Thymus (tissue), 11 donors: ENCODE measurements around the gene HNRNPU. TPM values are rescaled to one million over a fixed set of nuclear protein-coding genes. Genes with fewer than 3 reads are reported as not detected.

Experiments
- DNase-seq, 9 donors: peaks; one replicate each; pipeline ENCODE4 v3.0.0-alpha.2; 2013; ENCODE audit warnings: low spot score in 9 of 9, low read depth in 6 of 9, missing footprints in 1 of 9
- H3K27ac ChIP-seq, 2 donors: one replicate each; pipeline ENCODE4 v1.5.1; 2013; ENCODE audit warnings: control low read depth in 1 of 2, low read depth in 1 of 2, low read length in 1 of 2, mild to moderate bottlenecking in 1 of 2, moderate library complexity in 1 of 2
- H3K27me3 ChIP-seq, 2 donors: one replicate each; pipeline ENCODE4 v1.5.1; 2013; ENCODE audit warnings: low read length in 1 of 2; ENCODE audit not compliant: control insufficient read depth in 2 of 2, insufficient read depth in 1 of 2
- H3K36me3 ChIP-seq, 2 donors: one replicate each; pipeline ENCODE4 v1.5.1; 2013; ENCODE audit warnings: low read length in 1 of 2, mild to moderate bottlenecking in 1 of 2, moderate library complexity in 1 of 2; ENCODE audit not compliant: control insufficient read depth in 2 of 2, insufficient read depth in 2 of 2
- H3K4me1 ChIP-seq, 2 donors: one replicate each; pipeline ENCODE4 v1.5.1; 2013; ENCODE audit warnings: low read length in 2 of 2; ENCODE audit not compliant: control insufficient read depth in 2 of 2, insufficient read depth in 2 of 2
- H3K4me3 ChIP-seq, 2 donors: one replicate each; pipeline ENCODE4 v1.5.1; 2013; ENCODE audit warnings: low read length in 2 of 2, control low read depth in 1 of 2, mild to moderate bottlenecking in 1 of 2
- H3K9me3 ChIP-seq, 2 donors: one replicate each; pipeline ENCODE4 v1.5.1; 2013; ENCODE audit warnings: low read length in 1 of 2, mild to moderate bottlenecking in 1 of 2; ENCODE audit not compliant: control insufficient read depth in 2 of 2, insufficient read depth in 1 of 2
- WGBS: extraction: QIAGEN DNeasy Blood & Tissue Kit; methylation state at CpG from one replicate; pipeline ENCODE4 v1.1.7; 2013; 5-methylcytosine and 5-hydroxymethylcytosine counted together
- polyA plus RNA-seq: library from polyadenylated mRNA; stranded (reverse); fragments of 200-250 nt; gene quantifications from one replicate; pipeline ENCODE4 v1.2.3, GENCODE V29; 2013
- total RNA-seq: library from RNA; stranded (reverse); fragments of 120-200 nt; gene quantifications from one replicate; pipeline ENCODE4 v1.2.4, GENCODE V29; 2013
- donor health status: healthy.

HNRNPU gene
- total and polyA plus RNA-seq, 2 donors = 259 to 307 TPM

DNA sequence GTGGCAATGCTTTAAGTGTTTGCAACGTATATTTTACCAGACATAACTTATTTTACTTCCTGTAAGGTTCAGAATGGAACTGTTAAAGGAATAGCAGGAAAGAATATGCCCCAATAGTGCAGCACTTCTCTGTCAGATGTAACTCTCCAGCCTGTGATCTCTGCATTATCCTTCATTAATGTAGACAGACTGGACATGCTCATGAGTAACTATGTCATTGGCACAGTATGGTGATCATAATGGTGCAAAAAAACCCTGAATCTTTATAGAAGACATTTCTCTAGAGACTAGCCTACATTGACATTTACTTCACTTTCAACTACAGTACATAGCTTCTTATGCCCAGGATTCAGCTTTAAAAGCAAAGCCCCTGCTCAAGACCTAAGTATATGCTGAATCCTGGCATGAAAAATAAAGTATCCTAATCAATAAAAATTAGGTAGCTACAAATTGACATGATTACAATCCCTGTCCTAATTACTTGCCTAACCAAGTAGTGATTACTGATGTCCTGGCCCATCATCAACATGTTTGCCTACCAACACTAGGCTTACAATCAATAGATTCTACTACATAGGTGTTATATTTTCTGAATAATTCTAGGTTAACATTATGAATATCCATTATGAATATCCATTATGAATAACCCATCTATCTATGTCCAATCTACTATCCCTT lies 15.0 kb downstream of the HNRNPU start:
- H3K36me3 ChIP-seq = peaks cover 11 to 97% of the 10 kb centered on the region in 2 donors
- no peak overlapping the region for H3K27ac ChIP-seq
- H3K4me1 ChIP-seq = peaks cover 0 to under 1% of the 10 kb centered on the region in 2 donors
- WGBS = 86% methylated on average over 1 of the region's 1 CpG
- no peak for DNase-seq
- H3K4me3 ChIP-seq = no peak overlapping the region
- no peaks in the 10 kb centered on the region for H3K27me3 ChIP-seq
- no peaks in the 10 kb centered on the region for H3K9me3 ChIP-seq

DNA sequence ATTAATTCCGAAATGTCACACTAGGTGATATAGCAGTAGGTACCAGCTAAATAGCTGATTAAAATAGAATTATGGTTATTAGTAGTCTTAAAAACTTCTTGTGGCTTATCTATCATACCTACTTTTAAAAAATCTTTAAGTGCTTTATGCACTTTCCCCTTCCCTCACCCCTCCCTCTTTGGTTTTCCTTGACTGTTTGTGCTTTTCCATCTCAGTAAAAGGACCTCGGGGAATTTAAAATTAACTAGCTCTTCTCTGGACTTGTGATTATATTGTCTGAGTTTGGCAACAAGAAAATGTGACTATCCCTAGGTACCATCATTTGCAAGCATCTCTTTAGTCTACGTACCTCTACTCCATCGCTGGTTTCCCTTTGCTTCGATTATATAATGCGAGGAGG lies 17.7 kb downstream of the HNRNPU start:
- WGBS = 99% methylated on average over 6 of the region's 6 CpGs
- no peak for DNase-seq
- Histone ChIP-seq H3K27ac (no peak overlapping the region), H3K36me3 (peaks cover 13 to 92% of the 10 kb centered on the region in 2 donors), H3K27me3 (no peaks in the 10 kb centered on the region), H3K4me1 (peaks cover 0 to 5% of the 10 kb centered on the region in 2 donors), H3K9me3 (no peaks in the 10 kb centered on the region), H3K4me3 (no peak overlapping the region)

DNA sequence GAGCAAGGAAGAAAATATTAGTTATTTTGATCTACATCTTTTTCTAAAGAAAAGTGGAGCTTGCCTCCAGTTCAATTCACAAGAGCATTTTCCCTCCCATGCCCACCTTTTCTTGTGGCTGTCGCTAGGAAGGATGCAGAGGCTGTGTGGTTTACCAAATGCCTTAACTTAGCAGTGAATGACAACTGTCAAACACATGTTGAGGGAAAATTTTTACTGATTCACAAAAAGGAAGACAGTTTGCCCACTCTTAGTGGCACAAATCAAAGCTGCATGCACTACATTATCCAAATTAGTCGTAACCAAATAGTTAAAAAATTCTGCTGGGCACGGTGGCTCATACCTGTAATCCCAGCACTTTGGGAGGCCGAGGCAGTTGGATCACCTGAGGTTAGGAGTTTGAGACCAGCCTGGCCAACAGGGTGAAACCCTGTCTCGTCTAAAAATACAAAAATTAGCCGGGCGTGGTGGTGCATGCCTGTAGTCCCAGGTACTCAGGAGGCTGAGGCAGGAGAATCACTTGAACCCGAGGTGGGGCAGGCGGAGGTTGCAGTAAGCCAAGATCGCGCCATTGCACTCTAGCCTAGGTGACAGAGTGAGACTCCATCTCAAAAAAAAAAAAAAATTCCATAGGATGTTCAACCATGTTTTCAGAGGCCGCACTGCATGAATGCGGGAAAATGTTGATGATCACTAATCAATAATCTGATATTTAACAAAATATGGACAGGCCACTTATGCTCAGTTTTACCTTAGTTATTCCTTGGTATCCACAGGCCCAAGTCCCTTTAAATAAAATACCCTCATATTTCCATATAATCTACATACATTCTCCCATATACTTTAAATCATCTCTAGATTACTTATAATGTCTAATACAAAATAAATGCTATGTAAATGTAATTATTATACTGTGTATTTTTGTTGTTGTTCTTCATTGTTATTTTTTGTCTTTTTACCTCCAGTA lies 19.9 kb downstream of the HNRNPU start:
- Histone ChIP-seq H3K27me3 (no peaks in the 10 kb centered on the region), H3K36me3 (peaks cover 16 to 89% of the 10 kb centered on the region in 2 donors), H3K27ac (no peak overlapping the region), H3K9me3 (no peaks in the 10 kb centered on the region), H3K4me3 (no peak overlapping the region), H3K4me1 (peaks cover 0 to 5% of the 10 kb centered on the region in 2 donors)
- WGBS = 78% methylated on average over 13 of the region's 13 CpGs
- DNase-seq = peak in 2 of 9 donors; percentile 22 to 54

DNA sequence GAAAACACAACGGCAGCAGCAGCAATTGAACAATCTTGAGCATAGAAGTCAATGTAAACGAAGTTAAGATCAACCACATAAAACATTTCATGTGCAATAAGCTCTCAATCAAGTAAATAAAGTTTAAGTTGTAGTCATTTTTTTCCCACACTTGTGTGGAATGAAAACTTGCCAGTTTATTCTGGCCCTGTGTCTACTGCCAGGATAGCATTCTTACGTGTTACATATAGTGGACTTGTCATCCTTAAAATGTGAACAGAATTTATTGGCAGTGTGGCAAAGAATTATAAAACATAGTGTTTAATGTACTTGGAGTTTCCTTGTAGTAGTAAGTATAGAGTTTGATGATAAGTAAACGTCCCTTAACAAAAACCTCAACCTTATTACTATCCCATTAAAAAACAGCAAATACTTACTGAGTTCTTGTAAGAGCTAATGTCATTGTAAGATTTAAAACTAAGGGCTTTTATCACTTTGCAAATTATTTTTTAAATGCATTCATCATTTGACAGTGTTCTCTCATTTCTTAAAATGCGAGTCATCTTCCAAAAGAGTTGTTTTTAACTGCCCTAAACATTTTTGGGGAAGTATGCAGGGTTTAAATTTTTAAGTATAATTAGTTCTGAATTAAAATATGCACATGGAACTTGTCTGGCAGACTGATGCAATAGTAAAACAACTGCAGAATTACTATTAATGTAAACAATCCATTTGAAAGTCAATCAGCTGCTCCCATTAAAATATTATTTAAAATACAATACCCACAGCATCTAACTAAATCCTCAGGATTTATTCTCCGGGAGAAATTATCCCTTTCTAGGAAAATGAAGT lies 21.0 kb downstream of the HNRNPU start:
- H3K4me1 ChIP-seq = peaks cover 0 to 5% of the 10 kb centered on the region in 2 donors
- no peaks in the 10 kb centered on the region for H3K27me3 ChIP-seq
- no peak overlapping the region for H3K4me3 ChIP-seq
- 94% methylated on average over 6 of the region's 6 CpGs for WGBS
- H3K27ac ChIP-seq = no peak overlapping the region
- H3K36me3 ChIP-seq = peaks cover 16 to 83% of the 10 kb centered on the region in 2 donors
- H3K9me3 ChIP-seq = no peaks in the 10 kb centered on the region
- no peak for DNase-seq

DNA sequence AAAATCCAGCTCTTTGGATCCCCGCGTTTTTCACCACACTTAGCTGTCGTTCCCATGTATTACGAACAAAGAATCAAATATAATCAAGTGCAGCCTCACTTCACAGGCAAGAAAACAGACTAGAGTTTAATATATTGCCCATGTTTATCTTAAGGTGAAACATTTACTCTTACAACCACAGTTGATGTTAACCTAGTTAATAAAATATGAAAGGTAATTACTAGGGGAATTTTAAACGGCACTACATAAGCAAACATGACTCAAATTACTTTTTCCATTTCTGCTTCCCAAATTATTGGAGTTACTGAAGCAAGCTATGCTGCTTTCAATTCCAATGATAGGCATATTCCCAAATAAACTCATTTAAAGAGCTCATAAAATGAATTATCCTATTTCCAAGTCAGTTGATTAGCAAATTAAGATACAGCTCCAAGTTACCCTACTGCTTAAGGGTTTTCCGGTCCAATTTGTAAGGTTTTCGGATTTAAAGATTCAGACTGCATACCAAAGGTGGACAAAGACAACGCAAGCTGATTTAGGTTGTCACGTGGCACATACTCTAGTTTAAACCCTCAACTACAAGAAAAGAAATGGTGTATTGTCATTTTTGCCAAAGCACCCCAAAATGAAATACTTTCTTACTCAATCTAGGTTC lies 22.9 kb downstream of the HNRNPU start:
- Histone ChIP-seq H3K27me3 (no peaks in the 10 kb centered on the region), H3K4me3 (no peak overlapping the region), H3K9me3 (no peaks in the 10 kb centered on the region), H3K36me3 (peaks cover 16 to 78% of the 10 kb centered on the region in 2 donors), H3K4me1 (peaks cover 3 to 11% of the 10 kb centered on the region in 2 donors), H3K27ac (no peak overlapping the region)
- DNase-seq = no peak
- WGBS = 98% methylated on average over 9 of the region's 9 CpGs

DNA sequence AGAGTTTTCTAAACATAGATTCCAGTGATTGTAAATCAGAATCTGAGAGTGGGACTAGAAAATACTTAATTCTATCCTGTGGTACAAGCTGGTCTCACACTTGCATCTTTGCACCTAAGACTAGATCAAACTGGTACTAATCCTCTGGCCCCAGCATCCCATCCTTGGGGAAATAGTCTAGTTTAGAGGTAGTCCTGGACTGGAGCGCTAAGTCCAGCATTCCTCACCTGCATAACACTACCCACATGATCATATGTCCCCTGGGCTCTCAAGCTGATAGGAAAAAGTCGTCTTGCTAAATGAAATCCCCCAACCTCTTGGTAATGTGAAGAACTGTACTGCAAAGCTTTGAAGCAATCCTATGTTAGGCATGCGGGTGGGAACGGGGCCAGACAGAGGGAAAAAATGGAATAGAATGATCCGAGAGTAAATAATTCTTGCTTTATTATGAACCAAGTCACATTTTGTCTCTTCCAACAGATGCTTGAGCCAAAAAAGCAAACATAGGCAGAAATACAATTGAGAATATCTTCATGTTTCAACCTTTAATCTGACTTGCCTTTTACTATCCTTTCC lies 24.0 kb downstream of the HNRNPU start:
- DNase-seq = no peak
- WGBS = 95% methylated on average over 5 of the region's 5 CpGs
- H3K4me1 ChIP-seq = peaks cover 7 to 15% of the 10 kb centered on the region in 2 donors
- peaks cover 16 to 67% of the 10 kb centered on the region in 2 donors for H3K36me3 ChIP-seq
- no peaks in the 10 kb centered on the region for H3K9me3 ChIP-seq
- H3K27me3 ChIP-seq = no peaks in the 10 kb centered on the region
- H3K4me3 ChIP-seq = no peak overlapping the region
- no peak overlapping the region for H3K27ac ChIP-seq

DNA sequence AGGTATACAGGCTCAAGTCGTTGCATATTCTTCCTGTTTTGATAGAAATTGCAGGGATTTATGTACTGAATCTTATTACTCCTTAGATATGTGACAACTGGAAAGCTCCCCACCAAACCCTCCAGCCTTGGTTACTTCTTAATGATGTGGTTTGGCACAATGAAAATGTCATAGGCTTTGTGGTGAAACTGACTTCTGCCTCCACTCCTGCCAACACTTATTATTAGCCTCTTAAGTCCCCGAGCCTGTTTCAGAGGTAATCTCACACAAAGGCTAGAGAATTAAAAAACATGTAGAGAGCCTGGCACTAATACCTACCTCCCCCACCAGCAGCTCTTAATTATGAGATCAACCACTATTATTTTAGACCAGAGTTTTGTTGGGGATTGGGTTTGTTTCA lies 24.7 kb downstream of the HNRNPU start:
- no peaks in the 10 kb centered on the region for H3K9me3 ChIP-seq
- H3K27ac ChIP-seq = no peak overlapping the region
- H3K27me3 ChIP-seq = no peaks in the 10 kb centered on the region
- no peak overlapping the region for H3K4me3 ChIP-seq
- no peak for DNase-seq
- H3K36me3 ChIP-seq = peaks cover 12 to 61% of the 10 kb centered on the region in 2 donors
- H3K4me1 ChIP-seq = peaks cover 7 to 15% of the 10 kb centered on the region in 2 donors
- 69% methylated on average over 2 of the region's 2 CpGs for WGBS

DNA sequence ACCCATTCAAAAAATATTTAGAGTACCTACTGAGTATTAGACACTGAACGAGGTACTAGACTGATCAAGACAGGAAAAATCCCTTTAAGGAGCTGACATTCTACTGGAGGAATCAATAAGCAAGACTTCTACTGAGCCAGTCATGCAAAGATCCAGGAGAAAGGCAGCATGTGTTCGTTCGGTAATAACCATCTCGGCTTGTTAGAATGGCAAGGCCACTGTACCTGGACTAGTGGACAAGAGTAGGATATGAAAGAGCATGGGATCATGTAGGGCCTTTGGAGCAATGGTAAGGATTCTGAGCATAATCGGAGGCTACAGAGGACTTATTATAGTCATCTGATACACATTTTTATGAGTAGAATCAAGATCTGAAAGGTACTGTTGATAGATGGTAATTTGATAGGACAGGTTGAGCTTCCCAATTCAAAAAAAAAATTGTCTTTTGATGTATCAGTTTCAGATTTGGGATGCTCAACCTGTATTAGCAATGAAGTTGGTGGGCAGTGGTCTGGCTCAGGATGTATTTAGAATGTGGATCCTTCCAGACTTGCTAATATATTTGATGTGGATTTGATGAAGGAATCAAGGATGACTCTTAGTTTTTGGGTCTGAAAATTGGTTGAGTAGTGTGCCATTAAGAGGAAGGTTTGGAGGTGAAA lies 26.6 kb downstream of the HNRNPU start:
- no peaks in the 10 kb centered on the region for H3K9me3 ChIP-seq
- H3K27me3 ChIP-seq = no peaks in the 10 kb centered on the region
- H3K36me3 ChIP-seq = peaks cover 3 to 43% of the 10 kb centered on the region in 2 donors
- 95% methylated on average over 5 of the region's 5 CpGs for WGBS
- peak overlapping the region in 1 of 2 donors; percentile 8 for H3K27ac ChIP-seq
- H3K4me1 ChIP-seq = peaks cover 7 to 14% of the 10 kb centered on the region in 2 donors
- no peak for DNase-seq
- H3K4me3 ChIP-seq = no peak overlapping the region
